T-helper 1 cell (primary cell): Measurements from ENCODE around the gene HAT1.
"Not testable (repeated sequence)": the region's sequence is repeated elsewhere in the genome, so short reads cannot be mapped to it uniquely, and the experiment has no call there.

Experiments
- DNase-seq, 5 donors: peaks; one replicate each; pipeline ENCODE4 v3.0.0-alpha.2; 2012 to 2020
- total RNA-seq, 4 donors: gene quantifications; one replicate each; lab custom pipeline; 2026; lab: John Stamatoyannopoulos, UW

HAT1 gene, protein sequence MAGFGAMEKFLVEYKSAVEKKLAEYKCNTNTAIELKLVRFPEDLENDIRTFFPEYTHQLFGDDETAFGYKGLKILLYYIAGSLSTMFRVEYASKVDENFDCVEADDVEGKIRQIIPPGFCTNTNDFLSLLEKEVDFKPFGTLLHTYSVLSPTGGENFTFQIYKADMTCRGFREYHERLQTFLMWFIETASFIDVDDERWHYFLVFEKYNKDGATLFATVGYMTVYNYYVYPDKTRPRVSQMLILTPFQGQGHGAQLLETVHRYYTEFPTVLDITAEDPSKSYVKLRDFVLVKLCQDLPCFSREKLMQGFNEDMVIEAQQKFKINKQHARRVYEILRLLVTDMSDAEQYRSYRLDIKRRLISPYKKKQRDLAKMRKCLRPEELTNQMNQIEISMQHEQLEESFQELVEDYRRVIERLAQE
- total RNA-seq: 30.9 to 44.0 (median 32.8) reads per million in 4 donors

DNA sequence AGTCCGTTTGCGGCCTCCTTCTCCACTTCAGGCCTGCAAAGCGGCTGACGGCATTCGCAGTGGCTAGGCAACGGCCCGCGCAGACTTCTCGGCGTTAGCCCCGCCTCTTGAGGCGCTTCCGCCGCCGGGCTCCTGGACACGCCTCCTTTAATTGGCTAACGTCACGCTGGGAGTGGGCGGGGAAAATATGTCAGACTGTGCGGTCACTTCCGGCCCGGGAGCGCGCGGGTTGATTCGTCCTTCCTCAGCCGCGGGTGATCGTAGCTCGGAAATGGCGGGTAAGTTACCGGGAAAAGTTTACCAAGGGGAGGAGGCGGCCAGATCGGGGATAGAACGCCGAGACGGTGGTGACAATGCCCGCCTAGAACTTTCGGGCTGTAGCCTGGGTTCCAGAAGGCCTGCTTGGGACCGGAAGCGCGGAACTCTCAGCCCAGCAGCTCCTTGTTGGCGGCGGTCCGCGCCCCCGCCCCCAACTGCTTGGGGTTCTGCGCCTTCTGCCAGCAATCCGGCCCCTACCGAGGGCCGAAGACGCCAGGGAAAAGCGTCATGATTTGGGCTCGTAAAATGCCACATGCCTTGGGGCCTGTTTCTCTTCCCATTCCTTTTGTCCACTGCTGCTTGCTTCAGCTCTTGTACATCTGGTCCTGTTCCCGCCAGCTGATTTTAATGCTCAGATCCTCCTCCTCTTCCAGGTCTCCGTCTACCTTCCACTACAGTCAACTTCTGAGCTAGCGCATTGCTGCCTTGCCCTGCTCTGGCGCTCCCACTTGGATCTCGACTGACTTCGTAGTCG, at the start of gene HAT1:
Gene HAT1 (plus strand): TSS at position 232 of the 793 bp plus-strand sequence. CDS start 40 bp downstream, at position 272.
- peak; percentile 92 to 98 (median 95) for DNase-seq

DNA sequence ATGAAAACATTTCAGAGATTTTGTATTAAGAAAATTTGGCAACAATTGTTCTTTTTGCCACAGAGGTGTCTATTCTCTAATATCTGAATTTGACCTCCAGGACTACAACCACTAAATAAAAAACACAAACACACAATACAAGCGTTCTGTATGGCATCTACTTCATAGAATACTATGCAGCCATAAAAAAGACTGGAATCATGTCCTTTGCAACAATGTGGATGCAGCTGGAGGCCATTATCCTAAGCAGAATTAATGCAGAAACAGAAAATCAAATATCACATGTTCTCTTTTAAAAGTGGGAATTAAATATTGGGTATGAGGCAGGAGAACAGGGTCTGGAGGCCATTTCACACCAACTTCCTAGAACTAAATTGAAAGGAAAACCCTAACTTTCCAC, 47.7 kb upstream of the HAT1 start:
- DNase-seq: no peak

DNA sequence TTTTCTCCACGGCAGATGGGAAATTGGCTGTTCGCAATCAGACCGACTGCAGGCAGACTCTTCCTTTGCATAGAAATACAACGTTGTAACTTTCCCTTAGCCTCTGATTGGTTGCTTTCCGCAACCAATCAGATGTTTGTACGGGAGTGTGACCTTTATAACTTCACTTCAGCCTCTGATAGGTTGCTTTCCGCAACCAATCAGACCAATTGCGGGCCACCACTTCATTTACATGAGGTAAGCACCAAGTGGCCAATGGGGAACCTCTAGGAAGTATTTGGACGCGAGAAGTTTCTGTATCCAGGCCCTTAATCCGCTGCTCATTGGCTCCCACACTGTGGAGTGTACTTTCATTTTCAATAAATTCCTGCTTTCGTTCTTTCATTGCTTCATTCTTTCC, 47.3 kb upstream of the HAT1 start:
- DNase-seq: no peak

DNA sequence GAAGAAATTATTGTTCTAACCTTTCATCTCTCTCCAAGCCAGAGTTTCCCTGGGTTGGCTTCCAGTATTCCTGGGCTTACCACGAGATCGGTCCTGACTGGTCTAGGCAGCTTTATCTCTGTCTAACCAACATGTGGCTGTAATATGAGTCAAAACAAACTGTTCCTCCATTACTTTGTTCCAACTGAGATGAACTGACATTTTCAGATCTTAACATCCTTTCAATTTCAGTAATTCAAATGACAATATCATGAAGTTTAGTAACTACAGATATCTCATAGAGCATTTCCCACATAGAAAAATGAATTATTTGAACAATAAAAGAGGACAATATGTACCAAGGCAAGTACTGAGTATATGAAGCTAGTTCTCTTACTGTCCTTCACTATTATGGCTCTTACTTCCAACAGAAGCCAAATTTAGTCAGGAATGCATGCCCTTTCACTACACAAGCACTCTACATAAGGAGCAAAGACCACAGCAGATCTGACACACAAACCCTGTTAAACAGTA, 43.7 kb upstream of the HAT1 start:
- peak in 1 of 5 donors; percentile 22 for DNase-seq

DNA sequence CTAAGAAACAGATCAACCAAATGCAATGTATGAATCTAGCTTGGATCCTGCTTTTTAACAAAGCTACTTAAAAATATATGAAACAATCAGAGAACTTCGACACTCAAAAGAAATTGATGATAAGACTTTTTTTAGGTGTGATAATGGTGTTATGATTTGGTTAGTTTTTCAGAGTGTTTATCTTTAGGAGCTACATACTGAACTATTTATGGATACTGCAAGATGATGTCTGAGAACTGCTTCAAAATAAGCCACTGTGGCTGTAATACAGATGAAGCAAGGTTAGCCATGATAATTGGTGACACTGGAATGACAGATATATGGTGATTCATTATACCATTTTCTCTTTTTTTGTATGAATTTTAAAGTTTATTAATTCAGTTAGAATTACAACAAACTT, 42.4 kb upstream of the HAT1 start:
- no peak for DNase-seq

DNA sequence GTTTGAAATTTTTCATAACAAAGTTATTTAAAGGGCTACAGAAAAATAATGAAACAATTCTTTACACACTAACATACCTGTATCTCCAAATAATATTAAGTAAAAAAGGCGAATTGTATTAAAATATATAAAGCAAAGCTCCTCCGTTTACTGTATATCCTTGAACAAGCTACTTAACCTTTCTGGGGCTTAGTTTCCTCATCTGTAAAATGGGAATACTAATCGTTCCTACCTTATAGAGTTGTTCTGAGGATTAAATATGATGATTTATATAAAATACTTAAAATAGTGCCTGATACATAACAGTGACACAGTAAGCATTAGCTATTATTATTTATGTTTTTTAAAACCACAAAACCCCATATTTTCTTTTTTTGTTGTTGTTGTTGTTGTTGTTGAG, 41.5 kb upstream of the HAT1 start:
- no peak for DNase-seq

DNA sequence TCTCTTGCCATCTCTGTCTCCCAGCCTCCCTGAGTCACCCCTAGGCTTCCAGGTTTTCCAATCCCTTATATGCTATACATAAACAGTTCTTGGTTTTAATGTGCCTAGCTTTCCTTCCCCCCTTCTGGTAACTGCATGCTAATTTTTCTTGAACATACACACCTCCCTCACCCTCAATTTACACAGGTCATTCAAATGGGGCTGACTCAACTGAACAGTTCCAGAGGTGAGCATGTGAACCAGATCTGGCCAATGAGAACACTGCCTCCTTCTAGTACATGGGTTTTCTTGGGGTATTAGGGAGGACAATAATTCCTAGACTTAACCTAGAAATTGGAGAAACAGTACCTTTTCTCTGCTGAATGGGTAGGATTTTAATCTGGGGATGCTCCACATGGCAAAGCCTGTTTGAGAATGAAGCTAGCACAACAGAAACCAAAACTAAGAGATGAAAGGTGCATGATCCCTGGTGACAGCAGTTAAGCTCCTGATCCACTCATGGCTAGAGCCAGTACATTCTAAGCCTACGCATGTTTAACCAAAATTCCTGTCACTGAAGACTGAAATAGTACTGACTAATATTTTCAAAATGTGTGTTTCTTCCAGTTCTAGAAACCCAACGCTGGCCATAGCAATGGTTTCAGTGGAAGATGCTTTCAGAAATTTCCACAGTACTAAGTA, 40.0 kb upstream of the HAT1 start:
- no peak for DNase-seq

DNA sequence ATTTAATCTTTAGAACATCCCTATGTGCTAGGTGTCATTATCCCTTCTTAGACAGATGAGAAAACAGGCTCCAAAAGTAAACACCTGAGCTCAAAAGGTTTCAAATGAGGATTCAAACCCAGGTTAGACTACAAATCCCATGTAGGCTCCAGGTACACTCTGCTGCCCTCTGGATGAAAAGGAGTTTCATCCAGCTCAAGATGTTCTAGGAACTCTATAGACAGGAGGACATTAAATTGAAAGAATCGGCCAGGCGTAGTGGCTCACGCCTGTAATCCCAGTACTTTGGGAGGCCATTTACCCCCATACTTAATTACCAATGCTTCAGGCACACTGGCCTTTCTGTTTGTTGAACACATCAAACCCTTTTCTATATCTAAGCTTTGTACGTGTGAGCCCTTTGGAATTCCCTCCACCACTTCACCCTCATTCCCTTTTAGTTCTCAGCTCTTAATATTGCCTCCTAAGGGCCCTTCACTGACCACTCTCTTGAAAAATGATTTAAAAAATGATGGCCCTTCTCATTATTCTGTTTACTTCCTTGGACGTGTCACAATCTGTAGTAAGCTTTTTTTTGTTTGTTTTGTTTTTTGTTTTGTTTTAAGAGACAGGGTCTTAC, 38.9 kb upstream of the HAT1 start:
- DNase-seq: no peak

DNA sequence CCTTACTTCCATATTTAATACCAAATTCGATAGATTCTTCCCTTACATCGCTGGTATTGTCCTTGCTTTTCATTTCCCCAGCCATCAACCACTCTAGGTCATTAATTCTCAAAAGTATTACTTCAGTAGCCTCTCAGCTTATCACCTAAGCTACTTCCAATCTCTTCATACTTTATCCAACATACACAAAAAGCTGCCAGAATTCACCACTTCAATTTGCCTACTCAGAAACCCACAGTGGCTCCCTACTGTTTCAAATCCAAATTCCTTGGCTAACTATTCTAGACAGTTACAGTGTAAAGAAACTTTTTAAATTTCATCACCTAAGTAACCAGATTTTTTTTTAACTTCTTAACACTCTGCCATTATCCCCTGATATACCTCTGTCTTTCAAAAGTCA, 32.9 kb upstream of the HAT1 start:
- DNase-seq: no peak

DNA sequence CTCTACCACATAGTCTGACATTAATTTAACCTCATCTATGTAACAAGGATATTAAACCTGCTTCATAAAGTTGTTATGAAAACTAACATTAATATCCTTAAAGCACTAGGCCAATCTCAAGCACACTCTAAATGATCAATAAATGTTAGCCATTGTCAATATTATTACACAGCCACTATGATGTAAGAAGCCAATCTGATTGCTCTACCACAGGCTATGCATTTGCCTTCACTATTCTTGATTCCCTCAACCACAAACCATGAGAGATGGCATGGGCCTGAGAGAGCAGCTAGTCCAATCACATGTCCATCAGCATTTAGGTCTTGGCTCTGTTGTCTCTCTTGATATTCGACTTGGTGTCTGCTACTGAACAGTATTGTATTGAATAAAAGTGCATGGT, 32.5 kb upstream of the HAT1 start:
- DNase-seq: no peak

DNA sequence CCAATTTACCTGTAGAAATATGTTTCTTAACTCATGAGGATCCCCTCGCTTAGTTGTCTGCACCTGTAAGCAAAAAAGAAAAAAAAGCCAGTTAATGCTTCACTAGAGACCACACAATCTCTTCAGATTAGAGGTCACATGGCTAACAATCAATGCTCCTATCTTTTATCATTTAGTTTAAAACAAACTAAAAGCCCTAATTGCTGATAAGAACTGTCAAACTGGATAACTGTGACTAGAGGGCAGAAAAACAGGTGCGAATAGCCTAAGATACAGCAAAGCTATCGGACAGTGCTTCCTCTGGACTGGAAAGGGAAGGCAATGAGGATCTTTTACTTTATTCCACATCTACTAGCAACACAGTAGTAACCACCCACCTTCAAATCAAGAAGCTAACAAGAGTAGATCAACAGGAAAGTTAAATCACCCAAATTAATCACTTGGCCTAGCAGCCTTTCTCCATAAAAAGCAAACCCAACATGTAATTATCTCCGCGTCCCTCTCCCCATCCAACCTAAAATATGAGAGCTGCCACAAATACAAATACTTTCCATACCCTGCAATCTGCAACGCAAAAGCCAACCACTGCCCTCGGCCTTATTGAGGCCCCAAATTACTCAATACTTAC, 29.0 kb upstream of the HAT1 start:
- DNase-seq: no peak

DNA sequence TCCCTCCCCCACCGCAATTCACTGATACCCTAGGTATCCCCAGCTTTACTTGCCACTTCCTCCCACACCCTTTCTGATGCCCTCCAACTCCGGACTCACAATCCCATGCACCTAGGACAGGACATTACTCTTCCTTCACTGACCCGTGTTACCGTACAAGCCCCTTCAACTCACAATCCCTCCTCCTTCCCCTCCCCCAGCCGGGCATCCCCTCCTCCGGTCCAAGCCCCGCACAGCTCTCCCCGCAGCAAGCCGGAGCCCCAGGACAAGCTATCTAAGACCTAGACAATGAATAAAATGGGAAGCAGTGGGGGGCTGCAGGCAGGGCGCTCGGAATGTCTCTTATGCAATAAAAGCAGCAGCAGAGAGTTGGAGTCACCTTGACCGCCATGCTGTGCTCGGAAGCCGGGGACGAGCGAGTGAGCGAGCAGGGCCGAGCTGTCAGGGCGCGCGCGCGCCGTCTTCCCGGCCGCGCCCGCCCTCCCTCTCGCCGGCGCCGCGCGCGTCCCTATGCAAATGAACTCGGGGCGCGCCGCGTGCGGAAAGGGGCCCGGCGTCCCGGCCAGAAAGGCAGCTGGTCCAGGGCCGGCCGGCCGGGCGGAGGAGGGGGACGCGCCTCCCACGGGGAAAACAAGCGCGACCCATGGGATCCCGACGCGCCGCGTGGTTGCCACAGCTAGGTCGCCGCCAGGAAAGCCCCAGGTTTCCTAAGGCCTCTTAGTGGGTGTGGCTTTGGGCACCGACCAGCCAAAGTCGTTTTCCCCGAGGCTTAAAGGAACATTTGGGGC, 28.2 kb upstream of the HAT1 start, which contains the start of gene SLC25A12:
Gene SLC25A12 (minus strand): TSS at position 421 of the 788 bp plus-strand sequence. CDS start 30 bp downstream, at position 391.
- DNase-seq: peak; percentile 33 to 79 (median 53)

DNA sequence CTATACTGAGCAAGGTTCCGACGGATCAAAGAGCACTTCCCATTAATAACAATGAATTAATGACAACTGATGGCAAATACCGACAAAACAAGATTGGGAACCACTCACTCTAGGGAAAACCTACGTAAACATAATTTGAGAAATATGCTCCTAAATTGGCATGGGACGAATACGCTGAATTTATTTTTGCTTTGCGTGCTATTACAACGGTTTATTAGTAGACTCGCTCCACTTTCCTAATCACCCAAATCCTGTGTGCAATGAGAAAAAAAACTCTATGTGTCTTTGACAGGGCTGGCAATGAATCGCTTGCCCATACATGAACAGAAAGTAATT, 27.7 kb upstream of the HAT1 start:
- no peak for DNase-seq

DNA sequence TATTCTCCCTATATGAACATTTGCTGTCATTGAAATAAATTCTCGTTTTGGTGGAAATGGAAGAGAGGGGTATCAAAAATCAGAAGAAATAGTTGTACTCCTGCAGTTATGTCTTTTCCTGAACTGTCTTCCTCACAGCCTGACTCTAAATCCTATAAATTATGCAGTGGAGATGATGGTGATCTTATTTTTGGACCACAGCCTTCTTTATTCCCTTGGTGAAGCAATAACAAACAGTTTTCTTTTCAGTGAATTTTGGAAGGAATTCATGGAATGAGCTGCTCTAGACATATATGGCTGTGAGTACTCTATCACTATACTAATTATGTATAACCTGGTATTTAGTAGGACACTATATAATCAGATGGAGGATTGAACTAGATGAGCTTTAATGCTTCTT, 26.5 kb upstream of the HAT1 start:
- no peak for DNase-seq

DNA sequence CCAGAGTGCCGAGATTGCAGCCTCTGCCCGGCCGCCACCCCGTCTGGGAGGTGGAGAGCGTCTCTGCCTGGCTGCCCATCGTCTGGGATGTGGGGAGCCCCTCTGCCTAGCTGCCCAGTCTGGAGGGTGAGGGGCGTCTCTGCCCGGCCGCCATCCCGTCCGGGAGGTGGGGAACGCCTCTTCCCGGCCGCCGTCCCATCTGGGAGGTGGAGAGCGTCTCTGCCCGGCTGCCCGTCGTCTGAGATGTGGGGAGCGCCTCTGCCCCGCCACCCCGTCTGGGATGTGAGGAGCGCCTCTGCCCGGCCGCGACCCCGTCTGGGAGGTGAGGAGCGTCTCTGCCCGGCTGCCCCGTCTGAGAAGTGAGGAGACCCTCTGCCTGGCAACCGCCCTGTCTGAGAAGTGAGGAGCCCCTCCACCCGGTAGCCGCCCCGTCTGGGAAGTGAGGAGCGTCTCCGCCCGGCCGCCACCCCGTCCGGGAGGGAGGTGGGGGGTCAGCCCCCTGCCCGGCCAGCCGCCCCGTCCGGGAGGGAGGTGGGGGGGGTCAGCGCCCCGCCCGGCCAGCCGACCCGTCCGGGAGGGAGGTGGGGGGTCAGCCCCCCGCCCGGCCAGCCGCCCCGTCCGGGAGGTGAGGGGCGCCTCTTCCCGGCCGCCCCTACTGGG, 22.5 kb upstream of the HAT1 start:
- not testable (repeated sequence) for DNase-seq

DNA sequence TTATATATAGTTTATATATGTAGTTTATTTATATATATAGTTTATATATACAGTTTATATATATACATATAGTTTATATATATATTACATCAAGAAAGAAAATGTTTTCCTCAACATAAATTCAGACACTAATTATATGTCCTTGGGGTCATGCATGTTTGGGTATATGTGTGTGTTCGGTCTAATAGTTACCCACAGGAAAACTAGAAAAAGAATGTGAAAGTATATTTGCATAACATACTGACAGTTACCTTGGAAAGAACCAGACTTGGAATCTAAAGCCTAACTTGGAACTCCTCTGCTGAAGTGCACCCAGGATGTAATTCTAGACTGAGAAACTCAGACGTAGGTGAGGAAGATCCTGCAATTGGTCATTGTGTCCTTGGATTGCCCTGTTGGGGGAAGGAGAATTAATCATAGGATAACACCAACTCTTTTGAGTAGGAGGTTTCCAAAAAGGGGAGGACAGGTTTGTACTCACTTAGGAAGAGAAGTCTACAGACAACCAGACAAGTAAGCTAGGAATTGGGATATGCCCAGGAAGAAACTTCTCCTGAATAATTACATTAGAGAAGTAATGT, 19.3 kb upstream of the HAT1 start:
- no peak for DNase-seq

DNA sequence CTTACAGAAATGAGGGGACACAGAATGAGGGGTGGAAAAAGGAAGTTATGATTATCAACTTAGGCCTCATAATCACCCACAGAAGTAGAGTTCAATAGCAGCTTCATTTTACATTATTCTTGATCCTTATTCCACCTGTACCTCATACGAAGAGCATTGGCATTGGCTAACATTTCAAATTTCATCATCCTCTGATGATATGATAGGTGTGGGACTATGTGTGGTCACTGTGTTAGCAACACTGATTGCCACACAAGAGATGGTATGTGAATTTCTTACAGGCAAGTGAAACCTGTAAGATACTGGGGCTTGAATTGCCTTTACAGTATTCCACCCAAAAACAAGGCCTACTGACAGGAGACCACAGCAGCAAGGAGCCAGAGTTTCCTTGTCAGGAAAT, 14.0 kb upstream of the HAT1 start:
- DNase-seq: no peak

DNA sequence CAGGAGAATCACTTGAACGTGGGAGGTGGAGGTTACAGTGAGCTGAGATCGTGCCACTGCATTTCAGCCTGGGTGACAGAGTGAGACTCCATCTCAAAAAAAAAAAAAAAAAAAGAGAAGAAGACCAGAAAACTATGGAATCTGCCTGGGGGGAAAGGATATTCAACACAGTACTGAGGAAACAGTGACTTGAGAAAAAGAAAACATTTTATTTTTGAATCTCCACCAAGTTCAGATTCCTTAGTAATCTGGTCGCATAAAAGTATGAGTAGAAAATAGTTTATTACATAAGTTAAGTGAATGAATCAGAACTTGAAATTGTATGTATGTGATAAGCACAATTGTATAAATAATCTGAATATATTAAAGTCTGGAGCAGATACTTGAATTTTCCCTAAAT, 13.0 kb upstream of the HAT1 start:
- DNase-seq: no peak

DNA sequence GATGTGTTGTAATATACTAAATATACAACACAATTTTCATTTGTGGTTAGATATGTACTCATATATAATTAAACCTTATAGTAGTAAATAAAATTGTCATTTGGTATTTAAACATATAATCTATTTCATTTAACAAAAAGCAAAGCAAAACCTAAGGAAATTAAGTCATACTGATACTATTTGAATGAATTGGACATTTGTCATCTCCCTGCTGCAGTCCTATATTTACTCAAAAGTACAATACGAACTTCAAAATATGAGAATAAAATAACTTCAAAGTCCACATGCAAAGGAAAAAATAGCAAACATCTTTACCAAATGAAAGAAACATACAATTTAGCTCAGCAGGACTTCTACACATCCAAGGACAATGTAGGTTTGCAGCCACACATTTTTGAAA, 11.8 kb upstream of the HAT1 start:
- DNase-seq: no peak

DNA sequence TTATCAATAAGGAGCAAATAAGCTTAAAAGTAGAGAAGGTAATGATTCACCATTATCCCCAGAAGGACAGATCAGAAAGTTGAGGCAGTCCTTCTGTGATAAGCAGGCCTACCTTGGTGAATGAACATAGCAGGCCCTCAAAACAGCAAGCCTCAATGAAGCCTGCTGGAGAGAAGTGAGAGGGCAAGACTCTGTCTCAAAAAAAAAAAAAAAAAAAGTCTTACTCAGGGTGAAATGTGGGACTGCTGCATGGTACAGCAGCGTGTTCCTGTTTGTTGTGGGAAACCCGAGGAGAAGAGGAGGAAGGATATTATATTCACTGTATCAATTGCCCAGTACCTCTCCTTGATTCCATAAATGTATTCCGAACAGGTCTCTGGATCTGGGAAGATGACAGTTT, 8.7 kb upstream of the HAT1 start:
- no peak for DNase-seq
